ENCODE results near the gene OSBP. TPM values are rescaled to one million over a fixed set of nuclear protein-coding genes. Genes with fewer than 3 reads are reported as not detected.

Gene OSBP
- polyA plus RNA-seq, 1 donor (not counting 4 experiments of a cell fraction or from before 2014, with no cell fraction given), result 31.9 TPM

- Histone ChIP-seq H3K4me1 (ENCODE audit: control insufficient read depth, extremely low read depth, insufficient read depth, low read length) (peaks cover 12% of the 10 kb centered on the region), H4K20me1 (ENCODE audit: control insufficient read depth, extremely low read depth, insufficient read depth, low read length) (peaks cover 3% of the 10 kb centered on the region), H3K4me2 (ENCODE audit: control insufficient read depth, extremely low read depth, insufficient read depth, low read depth, low read length) (no peak overlapping the region), H3K27ac (ENCODE audit: control insufficient read depth, insufficient read depth, low read length) (no peak overlapping the region), H3K27me3 (ENCODE audit: control insufficient read depth, extremely low read depth, insufficient read depth, low read length) (no peaks in the 10 kb centered on the region), H3K36me3 (ENCODE audit: control insufficient read depth in 2 of 2, extremely low read depth in 1 of 2, insufficient read depth in 2 of 2, low read length in 2 of 2) (peaks cover 30 to 31% of the 10 kb centered on the region in 2 experiments), H3K9me1 (ENCODE audit: control insufficient read depth, extremely low read depth, insufficient read depth, low read length) (no peaks in the 10 kb centered on the region), H3K9me3 (ENCODE audit: control insufficient read depth, low read depth, low read length) (no peaks in the 10 kb centered on the region), H2AFZ (ENCODE audit: control insufficient read depth, low read length) (no peak overlapping the region), H3K4me3 (ENCODE audit: control insufficient read depth in 2 of 3, extremely low read depth in 1 of 3, insufficient read depth in 2 of 3, low read depth in 1 of 3, low read length in 3 of 3) (no peak overlapping the region), H3K79me2 (ENCODE audit: control insufficient read depth, insufficient read depth, low read length) (peaks cover 64% of the 10 kb centered on the region), H3K9ac (ENCODE audit: control insufficient read depth, extremely low read depth, insufficient read depth, low read length) (no peak overlapping the region)
- DNase-seq (ENCODE audit: low read depth, low spot score) (no peak), FAIRE-seq (no peak)
- dilution Hi-C loops (cut with MboI; ENCODE audit: extremely low pct_ligation_motif_present, low sequenced_read_pairs), result no loop called here
- TF ChIP-seq CTCF (optimal IDR thresholded peaks at IDR 0.05 in 1 of 3, IDR thresholded peaks at IDR 0.05 in 1 of 3, conservative IDR thresholded peaks at IDR 0.05 in 1 of 3; ENCODE audit: extremely low read depth in 1 of 3, insufficient read depth in 2 of 3, low read length in 3 of 3) (no peak), EZH2 (IDR thresholded peaks at IDR 0.05; ENCODE audit: low read length) (no peak)
Observed at GRCh38 chr11:59607703-59608454, 7.7 kb downstream of the OSBP start.

- no peak for FAIRE-seq
- DNase-seq (ENCODE audit: low read depth, low spot score), result no peak
- Histone ChIP-seq H3K79me2 (ENCODE audit: control insufficient read depth, insufficient read depth, low read length) (peaks cover 33% of the 10 kb centered on the region), H3K4me1 (ENCODE audit: control insufficient read depth, extremely low read depth, insufficient read depth, low read length) (no peaks in the 10 kb centered on the region), H2AFZ (ENCODE audit: control insufficient read depth, low read length) (no peak overlapping the region), H3K36me3 (ENCODE audit: control insufficient read depth in 2 of 2, extremely low read depth in 1 of 2, insufficient read depth in 2 of 2, low read length in 2 of 2) (peaks cover 39 to 49% of the 10 kb centered on the region in 2 experiments), H3K27me3 (ENCODE audit: control insufficient read depth, extremely low read depth, insufficient read depth, low read length) (no peaks in the 10 kb centered on the region), H3K4me3 (ENCODE audit: control insufficient read depth in 2 of 3, extremely low read depth in 1 of 3, insufficient read depth in 2 of 3, low read depth in 1 of 3, low read length in 3 of 3) (no peak overlapping the region), H3K27ac (ENCODE audit: control insufficient read depth, insufficient read depth, low read length) (no peak overlapping the region), H4K20me1 (ENCODE audit: control insufficient read depth, extremely low read depth, insufficient read depth, low read length) (peaks cover 11% of the 10 kb centered on the region), H3K9me1 (ENCODE audit: control insufficient read depth, extremely low read depth, insufficient read depth, low read length) (no peaks in the 10 kb centered on the region), H3K4me2 (ENCODE audit: control insufficient read depth, extremely low read depth, insufficient read depth, low read depth, low read length) (no peak overlapping the region), H3K9me3 (ENCODE audit: control insufficient read depth, low read depth, low read length) (no peaks in the 10 kb centered on the region), H3K9ac (ENCODE audit: control insufficient read depth, extremely low read depth, insufficient read depth, low read length) (no peak overlapping the region)
- no peak for TF ChIP-seq CTCF (optimal IDR thresholded peaks at IDR 0.05 in 1 of 3, IDR thresholded peaks at IDR 0.05 in 1 of 3, conservative IDR thresholded peaks at IDR 0.05 in 1 of 3; ENCODE audit: extremely low read depth in 1 of 3, insufficient read depth in 2 of 3, low read length in 3 of 3)
- no peak for TF ChIP-seq EZH2 (IDR thresholded peaks at IDR 0.05; ENCODE audit: low read length)
- dilution Hi-C loops (cut with MboI; ENCODE audit: extremely low pct_ligation_motif_present, low sequenced_read_pairs), result no loop called here
Observed at GRCh38 chr11:59602432-59602831, 13.1 kb downstream of the OSBP start.
